Natural killer cell (primary cell): ENCODE measurements around the gene CTNNA3. TPM values are rescaled to one million over a fixed set of nuclear protein-coding genes. Genes with fewer than 3 reads are reported as not detected.

Experiments used
- ATAC-seq, 3 donors: fragments of 150-1000 bp in 2 of 3; fragments of 200-7000 bp in 1 of 3; cut with Tn5 transposase; 1 replicate in 1 of 3; 2 replicates in 2 of 3; pipeline ENCODE4 v1.10.0; 2021; ENCODE audit warnings: mild to moderate bottlenecking in 2 of 3, moderate library complexity in 2 of 3
- DNase-seq, 2 donors: peaks; one replicate each; pipeline versions ENCODE4 v3.0.0 to v3.0.0-alpha.2; 2013 to 2021; ENCODE audit warnings: mixed read lengths in 1 of 2
- H3K27ac ChIP-seq: one replicate; pipeline ENCODE4 v1.5.1; 2013; ENCODE audit warnings: mild to moderate bottlenecking, low read length
- H3K27me3 ChIP-seq: one replicate; pipeline ENCODE4 v1.6.1; 2013; ENCODE audit warnings: low read length; ENCODE audit not compliant: control insufficient read depth, insufficient read depth
- H3K36me3 ChIP-seq: one replicate; pipeline ENCODE4 v1.6.1; 2013; ENCODE audit warnings: low read length; ENCODE audit not compliant: control insufficient read depth, insufficient read depth
- H3K4me1 ChIP-seq: one replicate; pipeline ENCODE4 v1.6.1; 2013; ENCODE audit warnings: low read length; ENCODE audit not compliant: control insufficient read depth, insufficient read depth
- H3K4me3 ChIP-seq: one replicate; pipeline ENCODE4 v1.5.1; 2013; ENCODE audit warnings: low read length
- H3K9me3 ChIP-seq: one replicate; pipeline ENCODE4 v1.6.1; 2013; ENCODE audit warnings: low read length; ENCODE audit not compliant: control insufficient read depth, insufficient read depth
- H3K27ac Mint-ChIP-seq, 2 donors: one replicate each; pipeline ENCODE4 v1.8.0; 2022; ENCODE audit warnings: mild to moderate bottlenecking in 2 of 2, mixed read lengths in 2 of 2, moderate library complexity in 1 of 2
- H3K27me3 Mint-ChIP-seq, 2 donors: one replicate each; pipeline ENCODE4 v1.8.0; 2022; ENCODE audit warnings: low read depth in 2 of 2, mixed read lengths in 2 of 2
- H3K36me3 Mint-ChIP-seq: one replicate; pipeline ENCODE4 v1.8.0; 2022; ENCODE audit warnings: mixed read lengths
- H3K4me1 Mint-ChIP-seq, 2 donors: one replicate each; pipeline ENCODE4 v1.8.0; 2022; ENCODE audit warnings: mixed read lengths in 2 of 2
- H3K4me3 Mint-ChIP-seq: one replicate; pipeline ENCODE4 v1.8.0; 2022; ENCODE audit warnings: mild to moderate bottlenecking, moderate library complexity, mixed read lengths
- H3K9me3 Mint-ChIP-seq, 2 donors: one replicate each; pipeline ENCODE4 v1.8.0; 2022; ENCODE audit warnings: mixed read lengths in 2 of 2
- WGBS: methylation state at CpG from one replicate; pipeline ENCODE4 v1.1.7; 2013; ENCODE audit warnings: missing lambda C conversion rate; ENCODE audit not compliant: insufficient coverage; 5-methylcytosine and 5-hydroxymethylcytosine counted together
- intact Hi-C: fragments of 100-400 bp; cut with micrococcal nuclease; formaldehyde crosslinking; loops from one replicate; pipeline ENCODE4 v1.14.2; 2022
- total RNA-seq, 4 donors: library from RNA; stranded (reverse); fragments of 120-200 nt in 1 of 4; gene quantifications; one replicate each; pipeline versions ENCODE4 v1.2.3 to v1.2.4, GENCODE V29; 2013 to 2022
- TF ChIP-seq, protein P1 (sequence below): fragments of 200-600 bp; IDR thresholded peaks from one replicate; pipeline ENCODE4 v1.8.0; 2022; ENCODE audit warnings: antibody characterized with exemption

Gene CTNNA3
- total RNA-seq, 3 donors from 2014 or later (not counting 1 experiment from before 2014, with no cell fraction given), result not detected

- no peak overlapping the region for H3K27ac Mint-ChIP-seq
- H3K9me3 Mint-ChIP-seq, result peaks cover 9 to 12% of the 10 kb centered on the region in 2 donors
- Histone ChIP-seq H3K4me3 (no peak overlapping the region), H3K27me3 (no peaks in the 10 kb centered on the region), H3K27ac (no peak overlapping the region), H3K4me1 (no peaks in the 10 kb centered on the region), H3K36me3 (no peaks in the 10 kb centered on the region), H3K9me3 (no peaks in the 10 kb centered on the region)
- H3K4me3 Mint-ChIP-seq, result no peak overlapping the region
- 89% methylated on average over 6 of the region's 7 CpGs for WGBS
- H3K36me3 Mint-ChIP-seq, result peaks cover 4% of the 10 kb centered on the region
- intact Hi-C loops, result no loop called here
- TF ChIP-seq, protein P1, sequence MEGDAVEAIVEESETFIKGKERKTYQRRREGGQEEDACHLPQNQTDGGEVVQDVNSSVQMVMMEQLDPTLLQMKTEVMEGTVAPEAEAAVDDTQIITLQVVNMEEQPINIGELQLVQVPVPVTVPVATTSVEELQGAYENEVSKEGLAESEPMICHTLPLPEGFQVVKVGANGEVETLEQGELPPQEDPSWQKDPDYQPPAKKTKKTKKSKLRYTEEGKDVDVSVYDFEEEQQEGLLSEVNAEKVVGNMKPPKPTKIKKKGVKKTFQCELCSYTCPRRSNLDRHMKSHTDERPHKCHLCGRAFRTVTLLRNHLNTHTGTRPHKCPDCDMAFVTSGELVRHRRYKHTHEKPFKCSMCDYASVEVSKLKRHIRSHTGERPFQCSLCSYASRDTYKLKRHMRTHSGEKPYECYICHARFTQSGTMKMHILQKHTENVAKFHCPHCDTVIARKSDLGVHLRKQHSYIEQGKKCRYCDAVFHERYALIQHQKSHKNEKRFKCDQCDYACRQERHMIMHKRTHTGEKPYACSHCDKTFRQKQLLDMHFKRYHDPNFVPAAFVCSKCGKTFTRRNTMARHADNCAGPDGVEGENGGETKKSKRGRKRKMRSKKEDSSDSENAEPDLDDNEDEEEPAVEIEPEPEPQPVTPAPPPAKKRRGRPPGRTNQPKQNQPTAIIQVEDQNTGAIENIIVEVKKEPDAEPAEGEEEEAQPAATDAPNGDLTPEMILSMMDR, result no peak
- ATAC-seq (no peak), DNase-seq (no peak)
- H3K4me1 Mint-ChIP-seq, result no peaks in the 10 kb centered on the region
- no peaks in the 10 kb centered on the region for H3K27me3 Mint-ChIP-seq
Measured at GRCh38 chr10:65894961-65895360, 1801.0 kb downstream of the CTNNA3 start.

DNA sequence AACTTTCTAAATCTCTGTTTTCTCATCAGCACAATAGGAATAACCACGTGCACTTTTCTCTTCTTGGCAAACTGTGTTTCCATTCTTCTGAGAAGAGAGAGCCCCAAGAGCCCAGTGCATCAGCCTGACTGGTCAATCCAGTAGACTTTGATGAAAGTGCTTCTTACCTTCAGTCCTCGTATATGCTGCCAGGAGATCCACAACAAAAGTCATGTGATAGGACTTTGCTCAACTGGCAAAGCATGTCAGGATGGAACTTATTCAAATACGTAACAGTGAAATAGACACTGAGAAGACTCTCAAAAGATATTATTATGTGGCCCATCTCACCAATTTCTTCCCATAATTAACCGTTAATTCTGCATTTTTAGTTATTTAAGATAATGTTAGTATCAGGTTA, 1801.6 kb downstream of the CTNNA3 start:
- no peak for DNase-seq
- Histone ChIP-seq H3K4me3 (no peak overlapping the region), H3K36me3 (no peaks in the 10 kb centered on the region), H3K4me1 (no peaks in the 10 kb centered on the region), H3K27ac (no peak overlapping the region), H3K27me3 (no peaks in the 10 kb centered on the region), H3K9me3 (no peaks in the 10 kb centered on the region)
- no peak overlapping the region for H3K27ac Mint-ChIP-seq
- H3K27me3 Mint-ChIP-seq, result no peaks in the 10 kb centered on the region
- H3K4me1 Mint-ChIP-seq, result no peaks in the 10 kb centered on the region
- WGBS, result 84% methylated on average over 3 of the region's 4 CpGs
- TF ChIP-seq, protein P1, result no peak
- intact Hi-C loops, result no loop called here
- no peak for ATAC-seq
- H3K36me3 Mint-ChIP-seq, result no peaks in the 10 kb centered on the region
- no peak overlapping the region for H3K4me3 Mint-ChIP-seq
- H3K9me3 Mint-ChIP-seq, result peaks cover 8 to 9% of the 10 kb centered on the region in 2 donors

- H3K27ac ChIP-seq, result no peak overlapping the region
- no peaks in the 10 kb centered on the region for H3K27me3 Mint-ChIP-seq
- peaks cover 10 to 11% of the 10 kb centered on the region in 2 donors for H3K9me3 Mint-ChIP-seq
- TF ChIP-seq, protein P1, result no peak
- no peaks in the 10 kb centered on the region for H3K4me1 ChIP-seq
- H3K27me3 ChIP-seq, result no peaks in the 10 kb centered on the region
- H3K36me3 Mint-ChIP-seq, result no peaks in the 10 kb centered on the region
- DNase-seq, result no peak
- H3K27ac Mint-ChIP-seq, result no peak overlapping the region
- H3K4me3 ChIP-seq, result no peak overlapping the region
- no peaks in the 10 kb centered on the region for H3K36me3 ChIP-seq
- no peak overlapping the region for H3K4me3 Mint-ChIP-seq
- 83% methylated on average over 1 of the region's 3 CpGs for WGBS
- no peak for ATAC-seq
- H3K9me3 ChIP-seq, result no peaks in the 10 kb centered on the region
- intact Hi-C loops, result no loop called here
- no peaks in the 10 kb centered on the region for H3K4me1 Mint-ChIP-seq
Measured at GRCh38 chr10:65893676-65894075, 1802.3 kb downstream of the CTNNA3 start.

GRCh38 chr10:65892284-65892683, 1803.7 kb downstream of the CTNNA3 start:
- H3K4me3 ChIP-seq, result no peak overlapping the region
- WGBS, result 89% methylated on average over 2 of the region's 3 CpGs
- peaks cover 1% of the 10 kb centered on the region for H3K36me3 Mint-ChIP-seq
- no peaks in the 10 kb centered on the region for H3K27me3 ChIP-seq
- H3K27ac ChIP-seq, result no peak overlapping the region
- intact Hi-C loops, result no loop called here
- H3K4me1 ChIP-seq, result no peaks in the 10 kb centered on the region
- H3K9me3 Mint-ChIP-seq, result peaks cover 4 to 9% of the 10 kb centered on the region in 2 donors
- no peaks in the 10 kb centered on the region for H3K9me3 ChIP-seq
- H3K27me3 Mint-ChIP-seq, result no peaks in the 10 kb centered on the region
- DNase-seq, result no peak
- no peaks in the 10 kb centered on the region for H3K36me3 ChIP-seq
- H3K4me3 Mint-ChIP-seq, result no peak overlapping the region
- no peak for ATAC-seq
- TF ChIP-seq, protein P1, result no peak
- no peaks in the 10 kb centered on the region for H3K4me1 Mint-ChIP-seq
- no peak overlapping the region for H3K27ac Mint-ChIP-seq
